ENCODE results near the gene RFPL3.
"Not testable (repeated sequence)": the region's sequence is repeated elsewhere in the genome, so short reads cannot be mapped to it uniquely, and the experiment has no call there.

Gene RFPL3

DNA sequence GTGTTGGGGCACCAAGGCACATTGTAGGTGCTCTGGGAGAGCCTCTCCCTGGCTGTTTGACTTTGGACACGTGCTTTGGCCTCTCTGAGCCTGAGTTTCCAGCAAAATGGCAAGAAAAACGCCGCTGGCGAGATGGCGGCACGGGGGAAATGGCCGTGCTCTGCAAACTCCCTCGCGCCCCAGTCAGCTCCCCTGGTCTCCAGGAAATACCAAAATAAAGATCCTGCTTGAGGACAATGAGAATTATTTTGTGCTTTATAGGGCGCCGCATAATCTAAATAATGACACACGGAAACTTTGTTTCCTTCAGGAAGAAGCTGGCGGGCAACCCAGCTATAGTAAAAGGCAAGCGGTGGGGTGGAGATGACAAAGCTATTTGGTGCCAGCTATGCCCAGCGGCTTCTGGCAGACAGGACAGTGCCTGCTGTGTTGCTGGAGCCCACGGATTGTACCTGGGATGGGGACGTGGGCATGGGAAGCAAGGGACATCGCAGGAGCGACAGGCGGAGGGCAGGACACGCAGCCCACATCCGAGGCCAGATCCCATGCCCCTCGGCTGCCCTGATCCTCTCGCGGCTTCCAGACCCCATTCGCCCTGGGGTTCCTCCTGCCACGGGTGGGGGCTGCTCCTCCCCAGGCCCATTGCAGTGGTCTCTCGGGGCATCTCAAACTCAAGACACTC, 26.3 kb upstream of the RFPL3 start:
- DNase-seq = no peak

DNA sequence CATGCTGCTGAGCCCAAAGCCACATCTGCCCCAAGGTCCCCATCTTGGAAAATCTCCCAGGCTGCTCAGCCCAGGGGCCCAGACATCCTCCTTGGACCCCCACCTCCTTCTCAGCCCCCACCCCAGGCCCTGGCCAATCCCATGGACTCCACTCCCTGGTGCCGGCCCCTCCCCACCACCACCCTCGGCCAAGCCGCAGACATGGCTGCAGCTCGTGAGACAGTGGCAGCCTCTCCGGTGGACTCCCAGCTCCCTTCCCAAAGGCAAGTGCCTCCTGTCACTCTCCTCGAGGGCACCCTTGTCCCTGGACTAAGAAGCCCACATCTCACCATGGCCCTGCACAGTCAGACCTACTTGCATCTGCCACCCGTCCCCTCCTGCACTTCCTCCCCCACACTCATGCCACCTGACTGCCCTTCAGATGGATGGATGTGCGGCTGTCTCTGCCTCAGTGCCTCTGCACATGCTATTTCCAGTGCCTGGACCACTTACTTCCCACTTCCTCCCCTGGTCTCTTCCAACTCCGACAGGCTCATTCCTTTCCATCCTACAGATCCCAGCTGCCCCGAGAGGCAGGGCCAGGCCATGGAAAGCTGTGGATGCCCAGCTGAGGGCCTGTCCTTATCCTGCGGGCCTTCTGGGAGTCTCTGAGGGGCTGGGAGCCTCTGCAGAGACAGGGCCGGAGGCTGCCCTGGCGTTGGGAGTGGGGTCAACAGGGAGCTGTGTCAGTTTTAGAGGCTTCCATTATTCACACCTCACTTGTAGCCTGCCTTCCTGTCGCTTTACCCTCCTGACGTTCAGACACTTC, 25.5 kb upstream of the RFPL3 start:
- no peak for DNase-seq

DNA sequence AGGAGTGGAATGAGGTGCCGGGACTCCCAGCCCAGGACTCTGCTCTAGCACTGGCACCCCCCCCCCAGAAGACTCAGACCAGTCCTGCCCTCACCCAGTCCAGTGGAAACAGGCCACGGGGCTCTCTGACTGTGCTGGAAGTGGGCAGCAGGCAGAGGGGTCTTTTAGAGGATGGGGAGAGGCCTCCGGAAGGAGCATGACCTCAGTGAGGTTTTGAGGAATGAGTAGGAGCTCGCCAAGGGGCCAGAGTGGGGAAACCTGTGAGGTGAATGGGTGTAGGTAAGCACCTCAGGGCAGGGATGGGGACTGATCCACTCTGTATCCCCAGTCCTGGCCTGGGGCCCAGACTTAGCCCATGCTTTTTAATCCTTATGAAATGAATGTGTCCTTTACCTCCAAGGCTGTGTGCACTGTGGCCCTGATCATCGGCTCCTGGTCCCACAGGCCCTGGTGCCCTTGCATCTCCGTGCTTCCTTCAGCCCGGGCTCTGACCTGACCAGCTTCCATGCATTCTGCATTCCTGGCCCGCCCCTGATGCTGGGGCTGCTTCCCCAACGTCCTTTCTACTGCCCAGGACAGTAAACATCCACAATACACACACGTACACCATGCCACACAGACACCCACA, 24.4 kb upstream of the RFPL3 start:
- DNase-seq = no peak

DNA sequence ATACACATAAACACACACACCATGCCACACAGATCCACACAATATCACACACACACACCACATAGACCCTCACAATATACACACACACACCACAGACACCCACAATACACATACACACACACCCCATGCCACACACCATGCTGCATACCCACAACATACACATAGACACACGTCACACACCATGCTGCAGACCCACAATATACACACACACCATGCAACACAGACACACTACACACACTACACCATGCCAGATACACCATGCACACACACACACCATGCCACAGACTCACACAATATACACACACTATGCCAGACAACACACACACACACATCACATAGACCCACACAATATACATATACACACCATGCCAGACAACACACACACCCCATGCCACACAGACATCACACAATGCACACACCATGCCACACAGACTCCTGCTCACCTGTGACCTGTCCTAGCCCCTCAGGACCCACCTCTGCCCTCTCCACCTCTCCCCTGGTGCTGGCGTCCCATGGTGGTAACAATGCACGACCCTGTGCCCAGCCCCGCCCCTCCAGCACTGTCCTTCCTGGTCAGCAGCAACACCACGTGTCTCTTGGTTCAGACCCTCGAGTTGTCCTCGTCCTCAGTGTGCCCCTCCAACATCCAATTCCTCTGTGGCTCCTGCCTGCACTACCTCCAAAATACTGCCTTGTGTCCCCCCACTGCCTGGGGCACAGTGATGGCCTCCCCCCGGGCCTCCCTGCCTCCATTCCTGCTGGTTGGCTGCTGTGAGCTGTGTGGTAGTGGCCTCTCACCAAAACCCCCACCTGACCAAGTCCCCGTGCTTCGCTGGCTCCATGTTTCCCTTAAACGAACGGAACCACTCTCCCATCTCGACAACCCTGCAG, 23.7 kb upstream of the RFPL3 start:
- DNase-seq = no peak

DNA sequence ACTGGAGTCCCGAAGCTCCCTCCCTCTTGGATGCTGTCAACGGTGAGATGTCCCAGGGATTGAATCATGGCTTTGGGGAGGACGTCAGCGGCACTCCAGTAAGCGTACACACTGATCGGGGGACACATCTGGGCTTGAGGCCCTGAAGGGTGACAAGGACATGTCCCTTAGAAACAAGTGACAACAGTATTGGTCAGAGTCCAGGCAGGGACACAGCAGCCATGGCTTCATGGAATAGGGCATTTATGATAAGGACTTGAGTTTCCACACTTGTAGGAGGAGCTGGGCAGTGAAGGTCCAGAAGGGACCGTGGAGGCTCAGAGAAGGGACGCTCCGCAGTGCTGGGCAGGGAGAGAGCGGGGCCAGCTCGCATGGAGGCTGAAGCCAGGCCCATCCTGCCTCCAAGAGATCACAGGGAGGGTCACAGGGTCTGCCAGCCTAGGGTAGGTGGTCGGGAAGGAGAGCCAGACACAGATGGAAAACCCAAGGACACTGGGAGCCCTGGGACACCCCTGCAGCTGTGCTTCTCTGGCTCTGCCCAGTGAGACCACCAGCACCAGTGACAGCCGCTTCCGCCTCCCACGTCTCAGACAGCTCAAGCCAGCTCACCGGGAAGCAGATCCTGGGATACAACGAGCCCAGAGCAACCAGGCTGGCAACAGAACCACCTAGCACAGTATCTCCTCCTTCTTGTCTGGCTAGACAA, 22.9 kb upstream of the RFPL3 start:
- no peak for DNase-seq

DNA sequence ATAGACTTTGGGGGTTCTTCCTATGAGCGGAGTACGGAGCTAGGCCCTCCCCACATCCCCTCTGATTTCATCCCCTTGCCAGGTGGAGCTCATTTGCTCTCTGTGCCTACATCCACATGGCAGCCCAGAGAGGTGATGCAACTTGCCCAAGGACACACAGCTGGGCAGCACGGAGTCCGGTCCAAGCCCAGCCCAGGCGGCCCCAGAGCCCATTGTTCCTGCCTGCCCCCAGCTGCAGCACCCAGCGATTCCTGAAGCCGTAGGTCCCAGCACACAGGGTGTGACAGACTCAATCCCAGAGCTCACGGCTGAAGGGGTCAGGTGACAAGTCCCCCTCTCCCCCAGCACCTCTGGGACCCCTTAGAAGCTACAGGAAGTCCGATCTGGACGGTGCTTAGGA, 22.2 kb upstream of the RFPL3 start:
- no peak for DNase-seq

DNA sequence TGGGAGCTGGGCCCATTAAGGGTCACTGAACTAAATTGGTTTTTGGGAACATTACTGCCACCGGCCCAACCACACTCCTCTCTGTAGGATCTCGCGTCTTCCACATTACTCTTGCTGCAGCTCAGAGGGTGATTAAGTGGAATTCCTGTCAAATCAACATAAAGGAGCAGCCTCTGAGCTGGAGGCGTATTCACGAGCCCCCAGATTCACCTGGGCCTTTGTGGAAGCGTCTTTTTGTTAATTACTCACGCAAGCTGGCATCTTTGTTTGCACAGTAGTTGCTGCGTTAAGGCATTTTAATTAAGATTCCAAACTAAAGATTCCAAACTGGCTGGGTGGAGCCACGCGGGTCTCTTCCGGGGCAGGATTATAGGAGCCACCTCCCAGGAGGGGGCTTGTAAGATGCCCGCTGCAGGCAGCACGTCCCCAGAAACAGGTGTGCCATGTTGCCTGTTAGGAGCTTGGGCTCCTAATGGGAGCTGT, 21.5 kb upstream of the RFPL3 start:
- no peak for DNase-seq

DNA sequence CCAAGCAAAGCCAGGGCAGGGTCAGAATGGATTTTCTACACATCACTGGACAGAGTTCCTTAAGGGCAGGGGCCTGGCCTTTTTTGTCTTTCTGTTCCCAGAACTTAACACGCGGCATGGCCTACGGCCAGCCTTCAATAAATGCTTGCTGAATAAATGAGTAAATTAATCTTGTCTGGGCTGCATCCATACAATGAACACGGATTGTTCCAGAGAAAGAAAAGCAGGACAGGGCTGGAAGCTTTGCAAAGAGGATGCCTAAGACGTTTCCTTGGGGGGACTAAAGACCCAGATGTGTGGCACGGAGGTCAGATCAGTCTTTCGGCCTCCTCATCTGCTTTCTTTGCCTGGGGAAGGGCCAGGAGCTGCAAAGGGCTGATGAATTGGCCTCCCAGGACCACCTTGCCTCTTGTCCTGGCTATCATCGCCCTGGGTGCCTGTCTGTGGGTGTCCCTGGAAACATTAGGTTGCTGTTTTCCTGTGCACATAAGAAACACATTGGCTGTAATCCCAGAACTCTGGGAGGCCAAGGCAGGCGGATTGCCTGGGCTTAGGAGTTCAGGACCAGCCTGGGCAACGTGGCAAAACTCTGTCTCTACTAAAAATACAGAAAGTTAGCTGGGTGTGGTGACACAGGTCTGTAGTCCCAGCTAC, 20.8 kb upstream of the RFPL3 start:
- no peak for DNase-seq

DNA sequence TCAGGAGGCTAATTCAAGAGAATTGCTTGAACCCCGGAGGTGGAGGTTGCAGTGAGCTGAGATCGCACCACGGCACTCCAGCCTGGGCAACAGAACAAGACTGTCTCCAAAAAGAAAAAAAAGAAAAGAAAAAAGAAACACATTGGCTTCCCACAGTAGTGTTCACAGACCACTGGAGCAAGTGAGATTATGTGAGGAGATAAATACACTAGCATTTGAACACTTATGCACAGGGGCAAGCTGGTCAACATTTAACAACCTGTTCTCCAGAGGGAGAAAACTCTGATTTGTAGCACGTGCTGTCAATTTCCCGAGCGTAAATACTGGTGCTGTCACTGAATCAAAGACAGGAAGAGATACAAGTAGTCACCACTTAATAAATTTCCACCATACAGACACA, 20.2 kb upstream of the RFPL3 start:
- DNase-seq = not testable (repeated sequence)

DNA sequence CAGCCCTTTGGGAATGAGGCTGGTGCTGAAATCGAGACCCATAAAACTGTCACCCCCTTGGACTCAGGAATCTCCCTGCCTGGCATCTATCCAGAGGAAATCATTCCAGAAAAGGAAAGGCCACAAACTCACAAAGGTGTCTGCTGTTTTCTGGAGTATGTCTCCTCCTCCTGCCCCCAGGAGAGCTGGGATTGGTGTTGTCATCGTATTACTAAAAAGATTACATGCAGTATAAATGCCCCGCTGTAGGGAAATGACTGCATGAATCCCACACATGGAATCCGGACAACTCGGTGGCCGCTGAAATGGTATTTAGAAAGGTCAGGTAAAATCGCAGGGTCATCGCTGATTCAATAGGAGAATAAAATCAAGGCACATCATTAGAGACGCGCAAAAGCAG, 18.9 kb upstream of the RFPL3 start:
- no peak for DNase-seq

DNA sequence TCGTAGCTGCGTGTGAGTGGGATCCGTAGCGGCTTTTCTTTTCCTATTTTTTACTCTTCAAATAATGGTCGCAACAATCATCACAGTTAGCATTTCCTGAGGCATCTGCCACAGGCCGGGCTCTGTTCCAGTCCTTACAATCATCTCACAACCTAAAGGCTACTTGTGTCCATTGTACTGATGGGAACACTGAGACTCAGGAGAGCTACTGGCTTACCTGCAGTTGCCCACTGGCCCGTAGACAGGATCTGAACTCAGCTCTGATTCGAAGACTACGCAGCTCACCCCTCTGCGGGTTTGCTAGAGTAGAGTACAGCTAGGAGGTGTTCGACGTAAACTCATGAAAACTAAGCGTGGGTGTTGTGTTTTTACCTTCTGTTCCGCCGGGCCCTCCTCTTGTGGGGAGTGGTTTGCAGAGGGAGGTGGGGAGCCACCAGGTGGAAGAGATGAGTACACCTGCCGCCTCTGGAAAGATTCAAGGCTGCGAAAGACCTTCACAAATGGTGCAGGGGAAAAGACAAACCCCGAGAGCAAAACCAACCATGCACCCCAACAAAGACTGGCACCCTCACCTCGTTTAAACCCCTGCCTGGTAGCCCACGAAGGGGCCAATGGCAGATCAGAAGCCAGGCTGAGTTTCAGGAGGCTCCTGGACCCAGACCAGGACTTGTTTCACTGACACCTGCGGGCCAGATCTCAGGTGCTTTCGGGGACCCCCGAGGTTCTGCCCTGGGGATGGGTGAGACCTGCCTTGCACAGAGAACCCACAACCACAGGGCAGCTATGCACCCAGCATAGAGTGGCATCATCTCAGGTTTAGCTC, 18.3 kb upstream of the RFPL3 start:
- no peak for DNase-seq

DNA sequence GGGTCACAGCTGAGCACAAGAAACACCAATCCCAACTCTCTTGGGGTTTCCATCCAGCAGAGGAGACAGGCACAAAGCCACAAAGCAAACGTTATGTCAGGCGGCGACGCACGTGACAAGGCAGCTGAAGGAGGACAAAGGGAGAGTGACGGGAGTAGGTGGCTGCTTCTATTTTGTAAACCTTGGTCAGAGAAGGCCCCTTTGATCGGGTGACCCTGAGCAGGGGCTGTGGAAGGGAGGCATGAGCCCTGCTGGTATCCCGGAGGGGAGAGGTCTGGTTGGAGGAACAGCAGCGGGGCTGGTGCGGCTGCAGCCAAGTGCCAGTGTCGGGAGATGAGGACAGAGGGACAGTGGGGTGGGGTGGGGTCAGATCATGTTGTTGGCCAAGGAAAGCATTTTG, 17.3 kb upstream of the RFPL3 start:
- no peak for DNase-seq

DNA sequence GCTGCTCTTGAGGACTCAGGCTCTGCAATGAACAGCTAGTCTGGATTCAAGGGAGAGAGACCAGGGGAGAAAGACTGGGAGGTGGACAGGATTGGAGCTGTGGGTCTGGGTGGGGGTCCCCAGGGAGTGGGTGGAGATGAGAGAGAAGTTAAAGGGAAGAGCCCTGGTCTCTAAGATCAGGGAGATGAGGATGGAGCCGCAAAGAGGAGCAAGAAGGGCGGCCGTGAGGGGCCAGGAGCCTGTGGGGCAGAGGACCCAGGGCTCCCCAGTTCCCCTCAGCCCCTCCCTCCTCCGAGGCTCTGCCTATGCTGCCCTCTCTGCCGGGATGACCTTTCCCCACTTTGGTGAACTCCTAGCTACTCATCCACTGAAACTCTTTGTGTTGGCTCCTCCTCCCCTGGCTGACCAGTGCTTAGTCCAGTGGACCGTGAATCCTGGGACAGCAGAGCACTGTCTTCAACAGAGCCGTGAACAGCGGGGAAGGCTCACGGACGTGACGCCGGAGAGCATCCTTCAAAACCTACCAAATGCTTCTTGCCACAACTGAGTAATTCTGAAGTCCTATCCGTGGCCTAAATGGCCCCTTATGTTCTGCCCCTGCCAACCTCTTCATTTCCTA, 16.4 kb upstream of the RFPL3 start:
- DNase-seq = no peak

DNA sequence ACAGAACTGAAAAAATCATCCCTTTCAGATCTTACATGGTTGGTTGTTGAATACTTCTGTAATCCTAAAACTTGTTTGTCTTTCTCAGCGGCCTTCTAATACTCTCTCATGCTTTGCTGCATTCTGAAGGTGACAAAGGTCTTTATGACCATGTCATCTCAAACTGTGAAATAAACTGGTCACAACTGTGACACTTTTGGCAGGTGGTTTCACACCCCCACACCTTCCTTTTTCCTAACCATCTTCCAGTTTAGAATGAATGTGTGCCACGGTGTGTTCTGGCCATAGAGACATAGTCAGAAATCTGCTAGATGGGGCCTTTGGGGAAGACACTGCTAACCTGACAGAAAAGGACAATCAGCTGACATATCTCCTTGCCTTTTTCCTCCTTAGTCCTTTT, 14.7 kb upstream of the RFPL3 start:
- no peak for DNase-seq

DNA sequence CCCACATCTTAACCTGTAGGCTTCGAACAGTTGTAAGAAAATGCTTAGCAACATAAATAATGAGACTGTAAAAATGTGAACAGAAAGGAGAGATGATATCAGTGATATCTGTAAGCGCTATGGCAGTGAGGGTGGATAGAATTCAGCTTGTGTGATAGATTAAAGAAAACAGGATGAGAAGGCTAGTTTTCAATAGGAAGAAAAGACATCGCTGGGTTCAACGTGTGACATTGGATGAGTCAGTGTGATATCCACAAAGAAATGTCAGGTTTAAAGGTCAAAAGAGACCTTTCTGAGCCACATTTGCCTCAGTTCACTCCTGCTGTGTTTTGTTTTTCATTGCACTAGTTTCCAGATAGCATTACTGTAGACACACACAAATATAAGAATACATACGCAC, 13.7 kb upstream of the RFPL3 start:
- DNase-seq = no peak

DNA sequence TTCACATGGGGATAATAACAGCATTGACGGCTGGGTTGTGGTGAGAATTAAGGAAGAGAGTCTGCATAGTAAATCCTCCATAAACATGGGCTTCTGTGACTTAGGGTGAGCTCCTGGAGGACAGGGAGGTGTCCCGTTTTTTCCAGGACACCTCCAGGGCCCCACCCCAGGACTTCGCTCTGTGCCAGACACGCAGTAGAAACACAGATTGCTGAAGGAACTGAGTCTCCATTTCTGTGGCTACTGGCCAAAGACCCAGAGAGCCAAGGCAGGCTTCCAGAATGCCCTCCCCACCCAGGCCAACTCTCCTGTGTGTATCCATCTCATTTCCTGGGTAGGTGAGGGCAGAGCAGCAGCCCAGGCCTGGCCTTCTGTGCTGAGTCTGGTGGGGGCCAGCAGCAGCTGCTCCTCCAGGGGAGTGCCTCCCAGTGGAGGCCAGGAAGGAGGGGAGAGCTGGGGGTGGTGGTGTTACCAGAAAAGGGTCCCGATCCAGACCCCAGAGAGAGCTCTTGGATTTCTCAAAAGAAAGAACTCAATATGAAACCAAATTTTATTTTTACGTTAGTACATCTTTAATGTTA, 9.5 kb upstream of the RFPL3 start:
- DNase-seq = no peak

DNA sequence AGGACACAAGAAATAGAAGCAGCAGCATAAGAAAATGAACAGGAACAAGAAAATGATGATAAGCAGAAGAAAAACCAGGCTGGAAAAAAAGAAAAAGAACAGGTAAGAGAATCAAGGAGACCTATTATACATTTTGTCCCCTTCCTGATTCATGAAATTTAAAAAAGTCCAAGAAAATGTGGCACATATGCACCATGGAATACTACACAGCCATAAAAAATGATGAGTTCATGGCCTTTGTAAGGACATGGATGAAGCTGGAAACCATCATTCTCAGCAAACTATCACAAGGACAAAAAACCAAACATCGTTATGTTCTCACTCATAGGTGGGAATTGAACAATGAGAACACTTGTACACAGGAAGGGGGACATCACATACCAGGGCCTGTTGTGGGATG, 5.8 kb upstream of the RFPL3 start:
- not testable (repeated sequence) for DNase-seq

DNA sequence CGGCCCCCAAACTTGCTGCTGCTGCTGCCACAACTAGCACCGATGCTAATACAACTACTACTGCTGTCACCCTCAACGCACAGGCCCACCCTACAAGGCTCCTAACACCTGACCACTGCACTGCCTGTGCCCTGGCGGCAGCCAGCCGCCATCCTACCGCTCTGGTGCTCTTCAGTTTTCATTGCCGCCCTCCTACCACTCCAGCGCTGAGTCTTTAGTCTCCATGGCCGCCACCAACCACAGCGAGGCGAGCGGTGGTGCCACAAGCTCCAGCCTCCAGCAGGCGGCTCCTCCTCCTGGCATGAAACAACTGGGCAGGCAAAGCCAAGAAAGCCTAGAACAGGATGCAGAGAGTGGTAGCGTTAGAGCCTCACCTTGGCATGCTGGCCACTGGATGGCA, 5.0 kb upstream of the RFPL3 start:
- DNase-seq = no peak

DNA sequence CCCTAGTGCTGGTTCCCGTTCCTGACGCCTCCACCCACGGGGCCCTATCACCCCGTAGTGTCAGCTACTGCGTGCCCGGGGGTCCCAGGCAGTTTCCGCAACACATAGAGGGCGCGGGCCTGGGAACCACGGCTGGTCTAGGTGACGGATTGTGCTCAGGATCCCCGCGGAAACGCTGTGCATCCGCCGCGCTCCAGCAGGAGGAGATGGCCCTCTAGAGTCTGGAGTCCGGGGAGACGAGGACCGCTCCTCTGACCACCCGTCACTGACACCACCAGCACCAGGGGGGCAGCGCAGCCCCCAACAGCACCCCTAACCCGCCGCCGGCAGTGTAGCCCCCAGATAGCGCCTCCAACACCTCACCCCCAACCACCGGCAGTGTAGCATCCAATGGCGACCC, 4.4 kb upstream of the RFPL3 start:
- DNase-seq = no peak

DNA sequence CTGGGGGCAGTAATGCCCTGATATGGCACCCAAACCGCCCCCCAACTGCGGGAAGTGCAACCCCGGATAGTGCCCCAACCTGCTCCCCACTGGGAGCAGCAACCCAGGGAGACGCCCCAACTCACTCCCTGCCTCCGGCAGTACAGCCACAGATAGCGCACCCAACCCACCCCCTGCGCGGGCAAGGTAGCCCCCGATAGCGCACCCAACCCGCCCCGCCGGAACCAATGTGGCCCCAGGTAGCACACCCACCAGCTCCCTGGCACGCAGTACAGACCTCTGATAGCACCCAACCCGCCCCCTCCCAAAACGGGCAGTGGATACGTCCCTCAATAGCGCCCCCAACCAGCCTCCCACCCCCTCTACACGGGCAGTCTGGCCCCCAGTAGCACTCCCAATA, 3.8 kb upstream of the RFPL3 start:
- DNase-seq = no peak

Measured in T-helper 1 cell (primary cell).